Keratinocyte (primary cell): ENCODE measurements around the gene SLC12A5. TPM values are rescaled to one million over a fixed set of nuclear protein-coding genes. Genes with fewer than 3 reads are reported as not detected.

Source experiments
- DNase-seq: peaks from one replicate; pipeline ENCODE4 v3.0.0-alpha.2; 2011; ENCODE audit warnings: low read depth, missing footprints, low spot score
- FAIRE-seq: peaks from 2 replicates; lab custom pipeline; 2011; peaks lifted over from hg19 to GRCh38; lab: Jason Lieb, UNC
- H2AFZ ChIP-seq: 2 replicates; pipeline ENCODE4 v1.6.0; 2012; ENCODE audit warnings: low read length, control low read depth, inconsistent platforms; ENCODE audit not compliant: control insufficient read depth
- H3K27ac ChIP-seq: 2 replicates; pipeline ENCODE4 v1.5.1; 2011; ENCODE audit warnings: low read length; ENCODE audit not compliant: control insufficient read depth, insufficient read depth
- H3K27me3 ChIP-seq: 3 replicates; pipeline ENCODE4 v1.6.0; 2011; ENCODE audit warnings: low read length; ENCODE audit not compliant: control insufficient read depth, insufficient read depth; ENCODE audit errors: extremely low read depth
- H3K36me3 ChIP-seq, 2 experiments: 2 replicates in 1 of 2; 3 replicates in 1 of 2; pipeline ENCODE4 v1.5.1; 2011; ENCODE audit warnings: low read length in 2 of 2, mild to moderate bottlenecking in 1 of 2; ENCODE audit not compliant: control insufficient read depth in 2 of 2, insufficient read depth in 2 of 2; ENCODE audit errors: extremely low read depth in 1 of 2
- H3K4me1 ChIP-seq: 3 replicates; pipeline ENCODE4 v1.5.1; 2011; ENCODE audit warnings: low read length; ENCODE audit not compliant: control insufficient read depth, insufficient read depth; ENCODE audit errors: extremely low read depth
- H3K4me2 ChIP-seq: 3 replicates; pipeline ENCODE4 v1.6.0; 2011; ENCODE audit warnings: low read depth, low read length; ENCODE audit not compliant: control insufficient read depth, insufficient read depth; ENCODE audit errors: extremely low read depth
- H3K4me3 ChIP-seq, 3 experiments: fragments of 200-600 bp in 1 of 3; sonication (generic) in 1 of 3; 2 replicates in 2 of 3; 3 replicates in 1 of 3; pipeline ENCODE4 v1.5.1; 2011 to 2016; ENCODE audit warnings: low read length in 3 of 3, mild to moderate bottlenecking in 3 of 3, control low read depth in 2 of 3, inconsistent platforms in 1 of 3, low read depth in 1 of 3, mixed read lengths in 1 of 3, mixed run types in 1 of 3, moderate library complexity in 1 of 3; ENCODE audit not compliant: control insufficient read depth in 2 of 3, insufficient read depth in 2 of 3; ENCODE audit errors: extremely low read depth in 1 of 3
- H3K79me2 ChIP-seq: 2 replicates; pipeline ENCODE4 v1.6.0; 2012; ENCODE audit warnings: low read length; ENCODE audit not compliant: control insufficient read depth, insufficient read depth
- H3K9ac ChIP-seq: 3 replicates; pipeline ENCODE4 v1.6.0; 2011; ENCODE audit warnings: low read length; ENCODE audit not compliant: control insufficient read depth, insufficient read depth; ENCODE audit errors: extremely low read depth
- H3K9me1 ChIP-seq: 3 replicates; pipeline ENCODE4 v1.6.0; 2011; ENCODE audit warnings: low read length; ENCODE audit not compliant: control insufficient read depth, insufficient read depth; ENCODE audit errors: extremely low read depth
- H3K9me3 ChIP-seq: 2 replicates; pipeline ENCODE4 v1.5.1; 2012; ENCODE audit warnings: low read depth, low read length; ENCODE audit not compliant: control insufficient read depth
- H4K20me1 ChIP-seq: 3 replicates; pipeline ENCODE4 v1.6.0; 2011; ENCODE audit warnings: low read length; ENCODE audit not compliant: control insufficient read depth, insufficient read depth; ENCODE audit errors: extremely low read depth
- EZH2 ChIP-seq: IDR thresholded peaks from one replicate; pipeline ENCODE4 v1.6.1; 2012; ENCODE audit warnings: inconsistent platforms, mild to moderate bottlenecking, low read length, moderate library complexity
- dilution Hi-C: fragments of 300-500 bp; cut with MboI; formaldehyde crosslinking; loops from one replicate; pipeline ENCODE4 v1.7.0; 2020; ENCODE audit warnings: low sequenced_read_pairs; ENCODE audit not compliant: extremely low pct_ligation_motif_present
- polyA plus RNA-seq, 5 experiments: library from polyadenylated mRNA; depleted of rRNA in 3 of 5; stranded (reverse) in 3 of 5; stranded (forward) in 1 of 5; unstranded in 1 of 5; fragments of >200 nt; gene quantifications; 1 replicate in 1 of 5; 2 replicates in 3 of 5; 3 replicates in 1 of 5; pipeline versions ENCODE4 v1.2.1 to v1.2.3, GENCODE V29; 2011 to 2012; ENCODE audit warnings: missing spikeins in 2 of 5, low read depth in 1 of 5, low replicate concordance in 1 of 5
- TF ChIP-seq, protein P1 (sequence below), 3 experiments: IDR thresholded peaks in 1 of 3; conservative IDR thresholded peaks in 1 of 3; optimal IDR thresholded peaks in 1 of 3; 2 replicates in 2 of 3; 3 replicates in 1 of 3; pipeline versions ENCODE3 to v1.5.1; 2011; ENCODE audit warnings: low read length in 3 of 3, mild to moderate bottlenecking in 3 of 3, moderate library complexity in 2 of 3, control low read depth in 1 of 3, inconsistent platforms in 1 of 3; ENCODE audit not compliant: insufficient read depth in 2 of 3; ENCODE audit errors: extremely low read depth in 1 of 3

The SLC12A5 gene
- polyA plus RNA-seq, 1 donor (not counting 4 experiments of a cell fraction or from before 2014, with no cell fraction given) = not detected

DNA sequence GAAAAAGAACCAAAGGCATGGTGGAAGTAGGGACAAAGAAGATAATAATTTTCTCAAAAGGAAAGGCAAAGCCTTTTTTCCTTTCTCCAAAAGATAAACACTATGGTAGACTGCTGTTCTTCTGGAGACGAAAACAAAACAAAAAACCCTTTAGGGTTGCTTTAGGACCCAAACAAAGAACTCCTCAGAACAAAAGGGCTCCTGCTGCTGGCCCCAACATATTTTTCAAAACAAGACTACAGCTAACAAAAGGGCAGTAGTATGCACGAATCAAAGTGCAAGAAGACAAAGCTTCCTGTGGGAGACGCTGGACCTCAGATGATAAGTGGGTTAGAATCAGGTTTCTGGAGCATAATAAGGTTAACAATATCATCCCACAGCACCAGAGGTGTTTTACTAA, 45.0 kb downstream of the SLC12A5 start:
- H2AFZ ChIP-seq = no peak overlapping the region
- no peaks in the 10 kb centered on the region for H3K9me1 ChIP-seq
- H3K4me1 ChIP-seq = peaks cover 11% of the 10 kb centered on the region
- TF ChIP-seq EZH2 = no peak
- TF ChIP-seq, protein P1, sequence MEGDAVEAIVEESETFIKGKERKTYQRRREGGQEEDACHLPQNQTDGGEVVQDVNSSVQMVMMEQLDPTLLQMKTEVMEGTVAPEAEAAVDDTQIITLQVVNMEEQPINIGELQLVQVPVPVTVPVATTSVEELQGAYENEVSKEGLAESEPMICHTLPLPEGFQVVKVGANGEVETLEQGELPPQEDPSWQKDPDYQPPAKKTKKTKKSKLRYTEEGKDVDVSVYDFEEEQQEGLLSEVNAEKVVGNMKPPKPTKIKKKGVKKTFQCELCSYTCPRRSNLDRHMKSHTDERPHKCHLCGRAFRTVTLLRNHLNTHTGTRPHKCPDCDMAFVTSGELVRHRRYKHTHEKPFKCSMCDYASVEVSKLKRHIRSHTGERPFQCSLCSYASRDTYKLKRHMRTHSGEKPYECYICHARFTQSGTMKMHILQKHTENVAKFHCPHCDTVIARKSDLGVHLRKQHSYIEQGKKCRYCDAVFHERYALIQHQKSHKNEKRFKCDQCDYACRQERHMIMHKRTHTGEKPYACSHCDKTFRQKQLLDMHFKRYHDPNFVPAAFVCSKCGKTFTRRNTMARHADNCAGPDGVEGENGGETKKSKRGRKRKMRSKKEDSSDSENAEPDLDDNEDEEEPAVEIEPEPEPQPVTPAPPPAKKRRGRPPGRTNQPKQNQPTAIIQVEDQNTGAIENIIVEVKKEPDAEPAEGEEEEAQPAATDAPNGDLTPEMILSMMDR (optimal IDR thresholded peaks at IDR 0.05 in 1 of 3, IDR thresholded peaks at IDR 0.05 in 1 of 3, conservative IDR thresholded peaks at IDR 0.05 in 1 of 3; ENCODE audit: extremely low read depth in 1 of 3, insufficient read depth in 2 of 3, low read length in 3 of 3) = no peak
- peaks cover 12% of the 10 kb centered on the region for H4K20me1 ChIP-seq
- H3K27me3 ChIP-seq = no peaks in the 10 kb centered on the region
- DNase-seq (no peak), FAIRE-seq (no peak)
- peak overlapping the region; percentile 28 for H3K4me2 ChIP-seq
- H3K9me3 ChIP-seq = no peaks in the 10 kb centered on the region
- no peak overlapping the region for H3K27ac ChIP-seq
- dilution Hi-C loops = no loop called here
- no peak overlapping the region for H3K4me3 ChIP-seq
- peaks cover 4 to 14% of the 10 kb centered on the region in 2 experiments for H3K36me3 ChIP-seq
- H3K79me2 ChIP-seq = peaks cover 7% of the 10 kb centered on the region
- H3K9ac ChIP-seq = no peak overlapping the region

DNA sequence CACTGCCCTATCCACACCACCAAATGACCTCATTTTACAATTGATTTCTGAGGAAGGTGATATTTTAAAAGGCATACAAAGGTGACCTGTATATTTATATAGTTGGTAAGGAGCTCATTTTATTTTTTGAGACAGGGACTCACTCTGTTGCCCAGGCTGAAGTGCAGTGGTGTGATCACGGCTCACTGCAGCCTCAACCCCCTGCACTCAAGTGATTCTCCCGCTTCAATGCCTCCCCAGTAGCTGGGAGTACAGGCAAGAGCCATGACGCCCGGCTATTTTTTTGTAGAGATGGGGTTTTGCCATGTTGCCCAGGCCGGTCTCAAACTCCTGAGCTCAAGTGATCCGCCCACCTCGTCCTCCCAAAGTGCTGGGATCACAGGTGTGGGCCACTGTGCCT, 47.8 kb downstream of the SLC12A5 start:
- H3K79me2 ChIP-seq = peaks cover 30% of the 10 kb centered on the region
- dilution Hi-C loops = no loop called here
- H3K27ac ChIP-seq = no peak overlapping the region
- no peak overlapping the region for H3K4me2 ChIP-seq
- H2AFZ ChIP-seq = no peak overlapping the region
- no peak overlapping the region for H3K4me3 ChIP-seq
- H3K9ac ChIP-seq = no peak overlapping the region
- H3K4me1 ChIP-seq = peaks cover 11% of the 10 kb centered on the region
- no peak for TF ChIP-seq EZH2
- TF ChIP-seq, protein P1 (optimal IDR thresholded peaks at IDR 0.05 in 1 of 3, IDR thresholded peaks at IDR 0.05 in 1 of 3, conservative IDR thresholded peaks at IDR 0.05 in 1 of 3; ENCODE audit: extremely low read depth in 1 of 3, insufficient read depth in 2 of 3, low read length in 3 of 3) = no peak
- H3K27me3 ChIP-seq = no peaks in the 10 kb centered on the region
- no peak for DNase-seq
- FAIRE-seq = no peak
- H4K20me1 ChIP-seq = peaks cover 5% of the 10 kb centered on the region
- H3K36me3 ChIP-seq = peaks cover 5 to 13% of the 10 kb centered on the region in 2 experiments
- H3K9me1 ChIP-seq = no peaks in the 10 kb centered on the region
- no peaks in the 10 kb centered on the region for H3K9me3 ChIP-seq
